K562 (cell line): Measurements from ENCODE around the gene PHKG2. TPM values are rescaled to one million over a fixed set of nuclear protein-coding genes. Genes with fewer than 3 reads are reported as not detected.

Experiments used
- ELF2 ChIP-seq: fragments of 250-450 bp; sonication (Bioruptor Pico); IDR thresholded peaks from 2 replicates; pipeline ENCODE4 v1.5.0; 2021; ENCODE audit warnings: mild to moderate bottlenecking
- FOXK1 ChIP-seq: sonication (generic); formaldehyde crosslinking; IDR thresholded peaks from 2 replicates; pipeline ENCODE4 v1.8.0; 2022; ENCODE audit warnings: missing genetic modification reagents, mild to moderate bottlenecking, borderline replicate concordance
- GATAD2A ChIP-seq: fragments of 450-650 bp; IDR thresholded peaks from 2 replicates; pipeline ENCODE4 v1.6.1; 2017
- GTF2E2 ChIP-seq: fragments of 200-800 bp; sonication (Bioruptor generic); IDR thresholded peaks from 2 replicates; pipeline ENCODE4 v1.6.1; 2016; ENCODE audit warnings: missing genetic modification characterization, missing compliant biosample characterization
- ILK ChIP-seq: fragments of 450-650 bp; IDR thresholded peaks from 2 replicates; pipeline ENCODE4 v1.6.1; 2016; ENCODE audit warnings: missing genetic modification characterization, low read depth, mild to moderate bottlenecking, missing compliant biosample characterization, moderate library complexity, borderline replicate concordance
- KAT2B ChIP-seq: IDR thresholded peaks from one replicate; pipeline ENCODE4 v1.6.1; 2012; ENCODE audit warnings: low read depth, mild to moderate bottlenecking, control low read depth, inconsistent platforms, low read length, moderate library complexity
- MED1 ChIP-seq: sonication (generic); formaldehyde crosslinking; IDR thresholded peaks from 2 replicates; pipeline ENCODE4 v1.8.1; 2023; ENCODE audit warnings: missing genetic modification reagents, borderline replicate concordance
- MIER1 ChIP-seq: fragments of 450-650 bp; IDR thresholded peaks from 2 replicates; pipeline ENCODE4 v1.6.1; 2016; ENCODE audit warnings: antibody characterized with exemption, mild to moderate bottlenecking, low read depth
- SLC30A9 ChIP-seq: fragments of 250-450 bp; sonication (Bioruptor Pico); IDR thresholded peaks from 2 replicates; pipeline ENCODE4 v1.8.0; 2022; ENCODE audit warnings: mild to moderate bottlenecking, moderate library complexity
- TBL1XR1 ChIP-seq, 2 experiments: IDR thresholded peaks; 2 replicates each; pipeline ENCODE4 v1.6.1; 2012; ENCODE audit warnings: improper control_type of control experiment in 2 of 2, low read length in 2 of 2, mild to moderate bottlenecking in 1 of 2
- TEAD1 ChIP-seq, 2 experiments: fragments of 450-650 bp in 1 of 2; sonication (generic) in 1 of 2; formaldehyde crosslinking; IDR thresholded peaks; 2 replicates each; pipeline versions ENCODE4 v1.4.0 to v1.8.0; 2020 to 2022; ENCODE audit warnings: mild to moderate bottlenecking in 2 of 2, missing genetic modification reagents in 1 of 2
- ZEB2 ChIP-seq: fragments of 450-650 bp; IDR thresholded peaks from 2 replicates; pipeline ENCODE4 v1.6.1; 2016
- ZNF436 ChIP-seq: fragments of 250-450, 450-650 bp; sonication (Bioruptor Pico); formaldehyde crosslinking; IDR thresholded peaks from 2 replicates; pipeline ENCODE4 v1.7.0; 2020; ENCODE audit warnings: mild to moderate bottlenecking
- ZNF511 ChIP-seq: sonication (generic); formaldehyde crosslinking; IDR thresholded peaks from 2 replicates; pipeline ENCODE4 v1.8.0; 2022; ENCODE audit warnings: mild to moderate bottlenecking, missing genetic modification reagents
- ZNF583 ChIP-seq: fragments of 250-450 bp; sonication (Bioruptor Pico); IDR thresholded peaks from 2 replicates; pipeline ENCODE4 v1.4.0; 2020
- polyA plus RNA-seq, 8 experiments: library from polyadenylated mRNA; depleted of rRNA in 4 of 8; stranded (reverse) in 5 of 8; unstranded in 3 of 8; fragments of >200 nt; fragmentation: Nextera tagmentation in 2 of 8; fragmentation: Illumina TruSeq in 1 of 8; extraction: Ambion mirVana in 2 of 8; extraction: Trizol in 1 of 8; gene quantifications; 2 replicates each; pipeline versions ENCODE4 v1.2.1 to v1.2.3, GENCODE V29; 2011 to 2014; ENCODE audit warnings: inconsistent platforms in 1 of 8, missing spikeins in 1 of 8
- total RNA-seq, 7 experiments: library from RNA; depleted of rRNA in 6 of 7; stranded (reverse); fragments of >200 nt in 6 of 7; fragmentation: Illumina TruSeq in 2 of 7; extraction: Trizol in 2 of 7; gene quantifications; 2 replicates each; pipeline versions ENCODE4 v1.2.1 to v1.2.3, GENCODE V29; 2011 to 2021; ENCODE audit warnings: low replicate concordance in 1 of 7
- TF ChIP-seq, protein P1 (sequence below): sonication (generic); formaldehyde crosslinking; IDR thresholded peaks from 2 replicates; pipeline ENCODE4 v1.8.0; 2022; ENCODE audit warnings: mild to moderate bottlenecking, missing genetic modification reagents
- TF ChIP-seq, protein P2 (sequence below): sonication (generic); formaldehyde crosslinking; IDR thresholded peaks from 2 replicates; pipeline ENCODE4 v1.8.1; 2022; ENCODE audit warnings: missing genetic modification reagents
- TF ChIP-seq, protein P3 (sequence below): sonication (generic); formaldehyde crosslinking; IDR thresholded peaks from 2 replicates; pipeline ENCODE4 v1.8.1; 2023; ENCODE audit warnings: mild to moderate bottlenecking, missing genetic modification reagents
- TF ChIP-seq, protein P4 (sequence below): fragments of 250-450 bp; sonication (Bioruptor Pico); IDR thresholded peaks from 2 replicates; pipeline ENCODE4 v1.8.0; 2022; ENCODE audit warnings: moderate library complexity, mild to moderate bottlenecking, inconsistent platforms

Gene PHKG2
- total and polyA plus RNA-seq, 9 of the 15 experiments (the other 6 are each of a cell fraction or from before 2014, with no cell fraction given) = 5.8 to 54.2 (median 30.7) TPM

GRCh38 chr16:30775392-30776188, 27.4 kb downstream of the PHKG2 start (continued):
- TF ChIP-seq, protein P1, sequence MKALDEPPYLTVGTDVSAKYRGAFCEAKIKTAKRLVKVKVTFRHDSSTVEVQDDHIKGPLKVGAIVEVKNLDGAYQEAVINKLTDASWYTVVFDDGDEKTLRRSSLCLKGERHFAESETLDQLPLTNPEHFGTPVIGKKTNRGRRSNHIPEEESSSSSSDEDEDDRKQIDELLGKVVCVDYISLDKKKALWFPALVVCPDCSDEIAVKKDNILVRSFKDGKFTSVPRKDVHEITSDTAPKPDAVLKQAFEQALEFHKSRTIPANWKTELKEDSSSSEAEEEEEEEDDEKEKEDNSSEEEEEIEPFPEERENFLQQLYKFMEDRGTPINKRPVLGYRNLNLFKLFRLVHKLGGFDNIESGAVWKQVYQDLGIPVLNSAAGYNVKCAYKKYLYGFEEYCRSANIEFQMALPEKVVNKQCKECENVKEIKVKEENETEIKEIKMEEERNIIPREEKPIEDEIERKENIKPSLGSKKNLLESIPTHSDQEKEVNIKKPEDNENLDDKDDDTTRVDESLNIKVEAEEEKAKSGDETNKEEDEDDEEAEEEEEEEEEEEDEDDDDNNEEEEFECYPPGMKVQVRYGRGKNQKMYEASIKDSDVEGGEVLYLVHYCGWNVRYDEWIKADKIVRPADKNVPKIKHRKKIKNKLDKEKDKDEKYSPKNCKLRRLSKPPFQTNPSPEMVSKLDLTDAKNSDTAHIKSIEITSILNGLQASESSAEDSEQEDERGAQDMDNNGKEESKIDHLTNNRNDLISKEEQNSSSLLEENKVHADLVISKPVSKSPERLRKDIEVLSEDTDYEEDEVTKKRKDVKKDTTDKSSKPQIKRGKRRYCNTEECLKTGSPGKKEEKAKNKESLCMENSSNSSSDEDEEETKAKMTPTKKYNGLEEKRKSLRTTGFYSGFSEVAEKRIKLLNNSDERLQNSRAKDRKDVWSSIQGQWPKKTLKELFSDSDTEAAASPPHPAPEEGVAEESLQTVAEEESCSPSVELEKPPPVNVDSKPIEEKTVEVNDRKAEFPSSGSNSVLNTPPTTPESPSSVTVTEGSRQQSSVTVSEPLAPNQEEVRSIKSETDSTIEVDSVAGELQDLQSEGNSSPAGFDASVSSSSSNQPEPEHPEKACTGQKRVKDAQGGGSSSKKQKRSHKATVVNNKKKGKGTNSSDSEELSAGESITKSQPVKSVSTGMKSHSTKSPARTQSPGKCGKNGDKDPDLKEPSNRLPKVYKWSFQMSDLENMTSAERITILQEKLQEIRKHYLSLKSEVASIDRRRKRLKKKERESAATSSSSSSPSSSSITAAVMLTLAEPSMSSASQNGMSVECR = peak; percentile 83
- no peak for TF ChIP-seq MIER1
- TF ChIP-seq, protein P2, sequence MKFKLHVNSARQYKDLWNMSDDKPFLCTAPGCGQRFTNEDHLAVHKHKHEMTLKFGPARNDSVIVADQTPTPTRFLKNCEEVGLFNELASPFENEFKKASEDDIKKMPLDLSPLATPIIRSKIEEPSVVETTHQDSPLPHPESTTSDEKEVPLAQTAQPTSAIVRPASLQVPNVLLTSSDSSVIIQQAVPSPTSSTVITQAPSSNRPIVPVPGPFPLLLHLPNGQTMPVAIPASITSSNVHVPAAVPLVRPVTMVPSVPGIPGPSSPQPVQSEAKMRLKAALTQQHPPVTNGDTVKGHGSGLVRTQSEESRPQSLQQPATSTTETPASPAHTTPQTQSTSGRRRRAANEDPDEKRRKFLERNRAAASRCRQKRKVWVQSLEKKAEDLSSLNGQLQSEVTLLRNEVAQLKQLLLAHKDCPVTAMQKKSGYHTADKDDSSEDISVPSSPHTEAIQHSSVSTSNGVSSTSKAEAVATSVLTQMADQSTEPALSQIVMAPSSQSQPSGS (CRISPR knock-in tag) = no peak
- peak; percentile 67; the same call in 1 of the 2 replicates for TF ChIP-seq ZNF436 (CRISPR knock-in tag)
- no peak for TF ChIP-seq SLC30A9 (CRISPR knock-in tag)
- TF ChIP-seq ZEB2 = no peak
- TF ChIP-seq TBL1XR1 (IDR thresholded peaks at IDR 0.05; ENCODE audit: low read length in 2 of 2) = no peak
- no peak for TF ChIP-seq FOXK1
- no peak for TF ChIP-seq MED1
- TF ChIP-seq ZNF511 = peak; percentile 72; the same call in 1 of the 2 replicates
- TF ChIP-seq ZNF583 = 0 out of 2 replicates have a peak, but pooled peaks have one; percentile 30
- TF ChIP-seq TEAD1 (CRISPR knock-in tag; IDR thresholded peaks at IDR 0.05) = 0 out of 4 replicates have a peak, but pooled peaks of 1 of the 2 experiments have one; percentile 9
- 0 out of 2 replicates have a peak, but pooled peaks have one; percentile 39 for TF ChIP-seq GATAD2A
- peak; percentile 73; the same call in 1 of the 2 replicates for TF ChIP-seq GTF2E2 (tag)
- TF ChIP-seq, protein P3, sequence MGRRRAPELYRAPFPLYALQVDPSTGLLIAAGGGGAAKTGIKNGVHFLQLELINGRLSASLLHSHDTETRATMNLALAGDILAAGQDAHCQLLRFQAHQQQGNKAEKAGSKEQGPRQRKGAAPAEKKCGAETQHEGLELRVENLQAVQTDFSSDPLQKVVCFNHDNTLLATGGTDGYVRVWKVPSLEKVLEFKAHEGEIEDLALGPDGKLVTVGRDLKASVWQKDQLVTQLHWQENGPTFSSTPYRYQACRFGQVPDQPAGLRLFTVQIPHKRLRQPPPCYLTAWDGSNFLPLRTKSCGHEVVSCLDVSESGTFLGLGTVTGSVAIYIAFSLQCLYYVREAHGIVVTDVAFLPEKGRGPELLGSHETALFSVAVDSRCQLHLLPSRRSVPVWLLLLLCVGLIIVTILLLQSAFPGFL (CRISPR knock-in tag) = no peak
- peak; percentile 59 for TF ChIP-seq KAT2B
- TF ChIP-seq ELF2 (CRISPR knock-in tag) = peak; percentile 9
- no peak for TF ChIP-seq ILK (tag)
- TF ChIP-seq, protein P4, sequence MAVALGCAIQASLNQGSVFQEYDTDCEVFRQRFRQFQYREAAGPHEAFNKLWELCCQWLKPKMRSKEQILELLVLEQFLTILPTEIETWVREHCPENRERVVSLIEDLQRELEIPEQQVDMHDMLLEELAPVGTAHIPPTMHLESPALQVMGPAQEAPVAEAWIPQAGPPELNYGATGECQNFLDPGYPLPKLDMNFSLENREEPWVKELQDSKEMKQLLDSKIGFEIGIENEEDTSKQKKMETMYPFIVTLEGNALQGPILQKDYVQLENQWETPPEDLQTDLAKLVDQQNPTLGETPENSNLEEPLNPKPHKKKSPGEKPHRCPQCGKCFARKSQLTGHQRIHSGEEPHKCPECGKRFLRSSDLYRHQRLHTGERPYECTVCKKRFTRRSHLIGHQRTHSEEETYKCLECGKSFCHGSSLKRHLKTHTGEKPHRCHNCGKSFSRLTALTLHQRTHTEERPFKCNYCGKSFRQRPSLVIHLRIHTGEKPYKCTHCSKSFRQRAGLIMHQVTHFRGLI (CRISPR knock-in tag) = 0 out of 2 replicates have a peak, but pooled peaks have one; percentile 37
